ENCODE data around the gene NCOA4. TPM values are rescaled to one million over a fixed set of nuclear protein-coding genes. Genes with fewer than 3 reads are reported as not detected.
"Not testable (repeated sequence)": the region's sequence is repeated elsewhere in the genome, so short reads cannot be mapped to it uniquely, and the experiment has no call there.

Gene NCOA4
- total RNA-seq, 2 experiments from 2014 or later = 71.1 to 78.8 TPM

GRCh38 chr10:46005383-46005782 is 25.0 kb downstream of the NCOA4 start:
- no peaks in the 10 kb centered on the region for H3K9me3 ChIP-seq (ENCODE audit: low read length)
- no peak overlapping the region for H3K27ac ChIP-seq (ENCODE audit: low read depth, low read length, poor library complexity, severe bottlenecking)
- H3K79me2 ChIP-seq (ENCODE audit: insufficient read depth, low read depth, low read length) = no peaks in the 10 kb centered on the region
- no peaks in the 10 kb centered on the region for H3K4me1 ChIP-seq (ENCODE audit: insufficient read depth, low read length, poor library complexity, severe bottlenecking)
- ChIA-PET POLR2A (interaction anchor here (0.7 to 3.1 kb wide), 3 partner anchors 10 to 19 kb away, joined by 3 to 11 read pairs (median 3); no protein-coding TSS in a partner anchor), CTCF (ENCODE audit: unreplicated experiment) (no interaction called here)
- no peak overlapping the region for H3K4me2 ChIP-seq (ENCODE audit: low read length)
- H3K4me3 ChIP-seq (ENCODE audit: low read depth, low read length, poor library complexity, severe bottlenecking) = no peak overlapping the region
- TF ChIP-seq EZH2phosphoT487 (IDR thresholded peaks at IDR 0.05; ENCODE audit: borderline replicate concordance, low read depth, low read length) (no peak), CTCF (conservative IDR thresholded peaks at IDR 0.05; ENCODE audit: low read length) (no peak)
- H3K9me2 ChIP-seq (ENCODE audit: insufficient read depth, low read length) = no peaks in the 10 kb centered on the region
- no peaks in the 10 kb centered on the region for H4K20me1 ChIP-seq (ENCODE audit: insufficient read depth, low read length)
- BruUV-seq (replicated peaks) = TSS peak; percentile 69
- DNase-seq (ENCODE audit: low spot score) = no peak
- H3K36me3 ChIP-seq (ENCODE audit: insufficient read depth, low read length) = peaks cover 100% of the 10 kb centered on the region
- intact Hi-C loops (cut with micrococcal nuclease; ENCODE audit: unreplicated experiment) = no loop called here
- H2AFZ ChIP-seq (ENCODE audit: low read length) = no peak overlapping the region

- intact Hi-C loops (cut with micrococcal nuclease; ENCODE audit: unreplicated experiment) = no loop called here
- no TSS peak for BruUV-seq (replicated peaks)
- H3K4me3 ChIP-seq (ENCODE audit: low read depth, low read length, poor library complexity, severe bottlenecking) = no peak overlapping the region
- H3K4me1 ChIP-seq (ENCODE audit: insufficient read depth, low read length, poor library complexity, severe bottlenecking) = no peaks in the 10 kb centered on the region
- no peak for DNase-seq (ENCODE audit: low spot score)
- no peak overlapping the region for H3K4me2 ChIP-seq (ENCODE audit: low read length)
- H3K36me3 ChIP-seq (ENCODE audit: insufficient read depth, low read length) = peaks cover 100% of the 10 kb centered on the region
- CTCF ChIA-PET (ENCODE audit: unreplicated experiment) = no interaction called here
- H3K27ac ChIP-seq (ENCODE audit: low read depth, low read length, poor library complexity, severe bottlenecking) = no peak overlapping the region
- H3K79me2 ChIP-seq (ENCODE audit: insufficient read depth, low read depth, low read length) = no peaks in the 10 kb centered on the region
- H3K9me2 ChIP-seq (ENCODE audit: insufficient read depth, low read length) = no peaks in the 10 kb centered on the region
- H3K9me3 ChIP-seq (ENCODE audit: low read length) = no peaks in the 10 kb centered on the region
- H2AFZ ChIP-seq (ENCODE audit: low read length) = no peak overlapping the region
- POLR2A ChIA-PET = interaction anchor here (1.3 to 3.1 kb wide), 3 partner anchors 10 to 15 kb away, joined by 3 to 11 read pairs (median 5); no protein-coding TSS in a partner anchor
- no peak for TF ChIP-seq CTCF (conservative IDR thresholded peaks at IDR 0.05; ENCODE audit: low read length)
- TF ChIP-seq EZH2phosphoT487 (IDR thresholded peaks at IDR 0.05; ENCODE audit: borderline replicate concordance, low read depth, low read length) = no peak
- no peaks in the 10 kb centered on the region for H4K20me1 ChIP-seq (ENCODE audit: insufficient read depth, low read length)
Observed at GRCh38 chr10:46004963-46005362, 25.5 kb downstream of the NCOA4 start.

GRCh38 chr10:46002916-46003693 is 27.3 kb downstream of the NCOA4 start:
- ChIA-PET CTCF (ENCODE audit: unreplicated experiment) (no interaction called here), POLR2A (interaction anchor here (0.9 to 3.1 kb wide), 5 partner anchors 10 to 18 kb away, joined by 3 to 11 read pairs (median 4); no protein-coding TSS in a partner anchor)
- intact Hi-C loops (cut with micrococcal nuclease; ENCODE audit: unreplicated experiment) = no loop called here
- Histone ChIP-seq H4K20me1 (ENCODE audit: insufficient read depth, low read length) (no peaks in the 10 kb centered on the region), H3K79me2 (ENCODE audit: insufficient read depth, low read depth, low read length) (no peaks in the 10 kb centered on the region; the same call in 1 of the 2 replicates), H3K36me3 (ENCODE audit: insufficient read depth, low read length) (peaks cover 100% of the 10 kb centered on the region), H3K9me3 (ENCODE audit: low read length) (no peaks in the 10 kb centered on the region), H3K4me2 (ENCODE audit: low read length) (no peak overlapping the region), H3K27ac (ENCODE audit: low read depth, low read length, poor library complexity, severe bottlenecking) (no peak overlapping the region), H3K4me1 (ENCODE audit: insufficient read depth, low read length, poor library complexity, severe bottlenecking) (no peaks in the 10 kb centered on the region), H2AFZ (ENCODE audit: low read length) (no peak overlapping the region), H3K9me2 (ENCODE audit: insufficient read depth, low read length) (no peaks in the 10 kb centered on the region), H3K4me3 (ENCODE audit: low read depth, low read length, poor library complexity, severe bottlenecking) (no peak overlapping the region)
- no peak for DNase-seq (ENCODE audit: low spot score)
- no peak for TF ChIP-seq CTCF (conservative IDR thresholded peaks at IDR 0.05; ENCODE audit: low read length)
- no peak for TF ChIP-seq EZH2phosphoT487 (IDR thresholded peaks at IDR 0.05; ENCODE audit: borderline replicate concordance, low read depth, low read length)
- TSS peak; percentile 55 for BruUV-seq (replicated peaks)

GRCh38 chr10:46002189-46002687 is 28.2 kb downstream of the NCOA4 start:
- H4K20me1 ChIP-seq (ENCODE audit: insufficient read depth, low read length); H3K9me3 ChIP-seq (ENCODE audit: low read length); H3K4me3 ChIP-seq (ENCODE audit: low read depth, low read length, poor library complexity, severe bottlenecking); H2AFZ ChIP-seq (ENCODE audit: low read length); BruUV-seq (replicated peaks); CTCF ChIA-PET (ENCODE audit: unreplicated experiment); H3K27ac ChIP-seq (ENCODE audit: low read depth, low read length, poor library complexity, severe bottlenecking); H3K4me1 ChIP-seq (ENCODE audit: insufficient read depth, low read length, poor library complexity, severe bottlenecking); intact Hi-C loops (cut with micrococcal nuclease; ENCODE audit: unreplicated experiment); DNase-seq (ENCODE audit: low spot score); H3K4me2 ChIP-seq (ENCODE audit: low read length); H3K79me2 ChIP-seq (ENCODE audit: insufficient read depth, low read depth, low read length); H3K9me2 ChIP-seq (ENCODE audit: insufficient read depth, low read length): not testable (repeated sequence)
- peaks cover 100% of the 10 kb centered on the region for H3K36me3 ChIP-seq (ENCODE audit: insufficient read depth, low read length)
- POLR2A ChIA-PET = interaction anchor here (0.5 to 1.6 kb wide), 5 partner anchors 8 to 84 kb away, joined by 3 to 5 read pairs (median 4); no protein-coding TSS in a partner anchor
